Measurements from ENCODE around the gene KRT77.

Gene KRT77

DNA sequence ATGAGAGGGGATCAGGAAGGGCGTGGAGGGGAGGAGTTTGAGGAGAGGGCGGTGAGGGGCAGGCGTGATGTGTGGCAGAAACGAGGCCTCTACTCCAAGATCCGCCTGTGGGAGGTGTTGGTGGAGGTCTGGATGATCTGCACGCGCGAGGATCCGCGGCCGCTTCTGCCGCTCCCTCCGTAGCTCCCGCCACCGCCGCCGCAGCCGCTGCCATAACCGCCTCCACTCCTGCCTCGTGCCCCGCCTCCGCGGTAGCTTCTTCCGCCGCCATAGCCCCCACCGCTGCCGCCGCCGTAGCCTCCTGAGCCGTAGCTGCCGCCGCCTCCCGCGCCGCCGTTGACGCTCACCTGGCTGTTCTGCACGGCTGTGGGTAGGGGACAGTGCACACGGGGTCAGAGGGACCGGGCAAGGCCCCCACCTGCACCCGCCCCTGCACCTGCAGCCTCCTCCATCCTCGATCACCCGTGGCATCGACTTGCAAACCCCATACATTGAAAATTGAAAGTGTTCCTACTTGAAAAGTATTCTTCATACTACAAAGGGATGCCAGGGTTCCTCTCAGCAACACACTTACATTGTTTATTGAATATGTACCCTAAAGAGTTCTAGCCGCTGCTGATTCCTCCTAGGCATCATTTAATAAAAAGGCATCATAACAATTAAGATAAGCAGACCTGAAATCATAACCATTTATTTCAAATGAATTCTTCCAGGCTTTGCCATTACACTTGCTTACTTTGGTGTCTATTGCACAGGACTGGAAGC lies 12.1 kb downstream of the KRT77 start:
- DNase-seq = peak; percentile 51 to 62

DNA sequence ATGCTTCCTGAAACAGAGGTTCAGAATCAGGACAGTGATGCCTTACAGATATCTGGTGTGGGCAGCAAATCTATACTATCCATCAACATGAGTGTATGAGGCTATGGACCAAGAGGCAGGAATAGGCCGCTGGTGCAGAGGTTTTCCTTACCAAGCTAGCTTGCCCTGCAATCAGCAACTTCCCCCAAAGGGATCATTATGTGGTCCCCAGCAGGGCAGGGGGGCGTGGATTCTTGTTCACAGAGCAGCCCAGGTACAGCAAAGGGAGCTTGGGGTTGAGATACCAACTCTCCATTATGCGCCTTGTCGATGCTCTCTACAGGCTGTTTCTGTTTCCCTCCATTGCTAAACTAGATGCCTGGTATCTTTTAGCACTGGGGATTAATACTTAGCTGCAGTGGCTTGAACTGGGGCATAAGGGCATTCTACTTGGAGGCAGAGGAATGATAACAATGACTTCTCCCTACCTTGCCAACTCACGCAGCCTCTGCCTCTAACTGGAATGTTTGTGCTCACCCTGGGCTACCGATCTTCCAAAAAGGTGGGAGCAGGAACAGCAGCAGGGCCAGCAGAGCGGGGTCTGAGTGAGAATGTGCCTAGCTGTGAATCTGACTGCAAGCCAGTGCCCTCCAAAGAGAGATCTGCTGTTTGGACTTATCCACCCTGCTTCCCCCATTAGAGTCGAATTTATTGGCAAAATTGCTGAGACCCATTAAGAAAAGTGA lies 12.8 kb downstream of the KRT77 start:
- DNase-seq = no peak

GRCh38 chr12:52689936-52690335 lies 13.4 kb downstream of the KRT77 start:
- DNase-seq = no peak

DNA sequence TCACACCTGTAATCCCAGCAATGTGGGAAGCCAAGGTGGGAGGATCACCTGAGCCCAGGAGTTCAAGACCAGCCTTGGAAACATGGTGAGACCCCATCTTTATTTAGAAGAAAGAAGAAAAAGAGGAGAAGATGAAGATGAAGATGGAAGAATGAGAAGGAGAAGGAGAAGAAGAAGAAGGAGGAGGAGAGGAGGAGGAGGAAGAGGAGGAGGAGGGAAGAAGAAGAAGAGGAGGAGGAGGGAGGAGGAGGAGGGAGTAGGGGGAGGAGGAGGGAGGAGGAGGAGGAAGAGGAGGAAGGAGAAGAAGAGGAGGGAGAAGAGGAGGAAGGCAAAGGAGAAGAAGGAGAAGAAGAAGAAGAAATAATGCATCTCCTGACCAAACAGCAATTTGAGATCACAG lies 14.1 kb downstream of the KRT77 start:
- no peak for DNase-seq

DNA sequence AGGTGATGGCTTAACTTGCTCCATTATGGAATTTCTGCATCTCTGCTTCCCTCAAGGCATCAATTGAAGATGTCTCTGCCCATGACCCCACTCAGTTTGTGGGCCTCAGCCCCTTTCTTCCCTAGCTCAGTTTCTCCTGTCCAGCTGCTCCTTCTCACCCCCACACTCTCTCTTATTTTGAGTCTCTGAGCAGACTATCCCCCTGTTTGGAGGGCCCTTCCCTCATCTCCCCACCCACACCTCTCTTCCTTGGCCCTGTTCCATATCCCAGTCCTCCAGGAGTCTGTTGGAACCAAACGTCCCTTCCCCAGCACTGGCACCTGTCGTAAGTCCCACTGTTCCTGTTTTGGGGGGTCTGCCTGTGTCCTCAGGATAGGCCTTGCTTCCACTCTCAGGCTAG lies 14.8 kb downstream of the KRT77 start:
- no peak for DNase-seq

DNA sequence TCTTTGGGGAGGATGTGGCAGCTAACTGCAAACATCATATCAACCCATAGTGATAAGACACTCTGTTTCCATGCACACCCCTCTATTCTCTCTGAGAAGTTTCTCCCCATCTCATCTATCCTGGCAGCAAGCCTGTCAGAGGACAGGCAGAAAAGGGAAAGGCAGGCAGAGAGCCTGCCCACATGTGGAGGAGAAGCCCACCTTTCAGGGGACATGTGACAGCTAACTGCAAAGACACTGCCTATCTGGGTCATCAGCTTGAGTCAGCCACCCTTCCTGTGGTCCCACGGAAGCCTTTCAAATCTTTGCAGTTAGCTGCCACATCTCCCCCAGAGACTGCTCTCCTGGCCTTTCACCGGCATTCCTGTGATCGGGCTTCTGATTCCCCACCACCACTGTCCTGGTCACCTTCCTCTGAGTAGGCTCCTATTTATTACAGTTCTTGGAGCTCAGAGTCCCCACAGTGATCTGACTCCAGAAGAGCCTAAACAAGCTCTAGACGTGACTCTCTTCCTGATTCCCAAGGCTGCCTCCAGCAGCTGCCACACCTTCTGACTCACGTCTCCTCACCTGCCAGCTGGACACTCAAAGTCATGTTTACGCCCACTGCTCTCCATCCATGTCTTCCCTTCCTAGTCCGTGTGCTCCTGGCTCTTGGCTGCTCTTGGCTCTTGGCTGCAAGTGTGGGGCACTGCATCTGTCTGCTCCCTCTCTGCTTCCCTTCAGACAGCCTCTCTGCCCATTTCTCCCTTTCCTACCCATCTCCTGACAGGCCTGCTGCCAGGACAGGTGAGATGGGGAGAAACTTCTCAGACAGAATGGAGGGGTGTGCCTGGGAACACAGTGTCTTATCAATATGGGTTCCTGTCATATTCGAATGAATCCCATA lies 15.6 kb downstream of the KRT77 start:
- DNase-seq = no peak

- no peak for DNase-seq
Observed at GRCh38 chr12:52686756-52687487, 16.4 kb downstream of the KRT77 start.

GRCh38 chr12:52686063-52686462 lies 17.3 kb downstream of the KRT77 start:
- no peak for DNase-seq

- no peak for DNase-seq
Observed at GRCh38 chr12:52685406-52685890, 17.9 kb downstream of the KRT77 start.

GRCh38 chr12:52684431-52684830 lies 18.9 kb downstream of the KRT77 start:
- no peak for DNase-seq

- DNase-seq = no peak
Observed at GRCh38 chr12:52683575-52684300, 19.6 kb downstream of the KRT77 start.

- no peak for DNase-seq
Observed at GRCh38 chr12:52682938-52683574, 20.3 kb downstream of the KRT77 start.

GRCh38 chr12:52682381-52682660 lies 21.0 kb downstream of the KRT77 start:
- DNase-seq = no peak

GRCh38 chr12:52681526-52682380 lies 21.6 kb downstream of the KRT77 start:
- DNase-seq = no peak

- no peak for DNase-seq
Observed at GRCh38 chr12:52680363-52680762, 23.0 kb downstream of the KRT77 start, which contains the start of gene KRT1. TSS of gene KRT1 (minus strand) at chr12:52680407. CDS start at chr12:52680348, 59 bp downstream.

- DNase-seq = no peak
Observed at GRCh38 chr12:52679875-52680274, 23.4 kb downstream of the KRT77 start.

- no peak for DNase-seq
Observed at GRCh38 chr12:52677671-52678070, 25.7 kb downstream of the KRT77 start.

DNA sequence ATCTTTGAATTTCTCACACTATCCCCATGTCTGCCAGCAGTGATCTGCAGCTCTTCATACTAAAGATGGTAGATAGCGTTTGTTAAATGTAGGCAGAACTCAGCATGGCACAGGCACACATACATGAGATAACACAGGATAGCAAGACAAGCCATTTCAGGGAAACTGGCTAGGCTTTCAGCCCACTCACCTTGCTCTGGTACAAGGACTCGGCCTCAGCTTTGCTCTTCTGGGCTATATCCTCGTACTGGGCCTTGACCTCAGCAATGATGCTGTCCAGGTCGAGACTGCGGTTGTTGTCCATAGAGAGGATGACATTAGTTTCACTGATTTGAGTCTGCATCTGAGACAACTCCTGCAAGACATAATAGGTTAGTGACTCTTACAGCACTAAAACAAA lies 26.2 kb downstream of the KRT77 start:
- no peak for DNase-seq

GRCh38 chr12:52676163-52676562 lies 27.2 kb downstream of the KRT77 start:
- no peak for DNase-seq

DNA sequence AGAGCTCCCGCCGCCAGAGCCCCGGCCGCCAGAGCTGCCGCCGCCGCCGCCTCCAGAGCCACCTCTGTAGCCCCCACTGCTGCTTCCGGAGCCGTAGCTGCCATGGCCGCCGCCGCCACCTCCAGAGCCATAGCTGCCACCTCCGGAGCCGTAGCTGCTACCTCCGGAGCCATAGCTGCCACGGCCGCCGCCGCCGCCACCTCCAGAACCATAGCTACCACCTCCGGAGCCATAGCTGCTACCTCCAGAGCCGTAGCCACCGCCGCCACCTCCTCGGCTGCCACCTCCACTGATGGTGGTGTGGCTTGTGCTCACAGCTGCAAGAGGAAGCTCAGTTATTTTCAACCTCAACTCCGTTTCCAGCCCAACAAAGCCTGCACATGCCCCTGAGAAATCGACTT lies 28.0 kb downstream of the KRT77 start:
- DNase-seq = no peak

DNA sequence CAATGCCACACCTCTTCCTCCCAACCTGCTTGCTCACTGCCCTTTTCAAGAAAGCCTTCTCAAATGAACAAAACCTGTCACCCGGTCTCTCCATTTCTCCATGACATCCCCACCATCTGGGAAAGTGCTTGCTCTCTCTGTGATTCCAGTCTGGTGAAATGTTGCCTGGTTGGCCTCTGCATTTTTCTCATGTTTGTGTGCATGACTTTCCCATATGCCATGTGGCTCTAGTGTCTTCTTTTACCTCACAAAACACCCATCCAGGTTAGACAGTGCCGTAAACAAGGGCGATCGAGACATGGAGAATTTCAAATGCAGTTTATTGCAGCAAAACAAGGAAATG lies 28.9 kb downstream of the KRT77 start:
- DNase-seq = no peak

Data from activated CD4-positive, alpha-beta T cell treated with anti-CD3 and anti-CD28 coated beads for 4 hours (primary cell).